NCI-H2107 treated with DMSO at 0.1 percent for 48 hours (cell line): ENCODE results near the gene UNC50.
A peak's percentile ranks its signal among the peaks of the same experiment; 100 is the strongest.
"Not testable (repeated sequence)": the region's sequence is repeated elsewhere in the genome, so short reads cannot be mapped to it uniquely, and the experiment has no call there.

Experiments
- DNase-seq: peaks from one replicate; lab custom pipeline; 2025; ENCODE audit not compliant: unreplicated experiment; lab: John Stamatoyannopoulos, UW

Gene UNC50

GRCh38 chr2:98608962-98609604, 694 bp downstream of the UNC50 start:
- no peak for DNase-seq

- DNase-seq, result no peak
Observed at GRCh38 chr2:98614024-98614739, 5.8 kb downstream of the UNC50 start.

- DNase-seq, result no peak
Observed at GRCh38 chr2:98615481-98615880, 7.1 kb downstream of the UNC50 start.

GRCh38 chr2:98617149-98617548, 8.8 kb downstream of the UNC50 start:
- DNase-seq, result peak; percentile 24

- DNase-seq, result no peak
Observed at GRCh38 chr2:98623657-98624056, 15.3 kb downstream of the UNC50 start.

- no peak for DNase-seq
Observed at GRCh38 chr2:98632351-98632750, 24.0 kb downstream of the UNC50 start.

GRCh38 chr2:98634406-98635092, 26.2 kb downstream of the UNC50 start:
- peak; percentile 81 for DNase-seq

- no peak for DNase-seq
Observed at GRCh38 chr2:98637401-98638147, 29.2 kb downstream of the UNC50 start.

- DNase-seq, result no peak
Observed at GRCh38 chr2:98643496-98644100, 35.2 kb downstream of the UNC50 start.

GRCh38 chr2:98647636-98648035, 39.2 kb downstream of the UNC50 start:
- no peak for DNase-seq

GRCh38 chr2:98648451-98648850, 40.1 kb downstream of the UNC50 start:
- DNase-seq, result no peak

- DNase-seq, result peak; percentile 91
Observed at GRCh38 chr2:98649135-98649991, 41.0 kb downstream of the UNC50 start.

GRCh38 chr2:98649992-98650375, 41.6 kb downstream of the UNC50 start:
- DNase-seq, result no peak

GRCh38 chr2:98650998-98651397, 42.6 kb downstream of the UNC50 start:
- DNase-seq, result no peak

- DNase-seq, result no peak
Observed at GRCh38 chr2:98654699-98655495, 46.5 kb downstream of the UNC50 start.

GRCh38 chr2:98656800-98657199, 48.4 kb downstream of the UNC50 start:
- no peak for DNase-seq

- DNase-seq, result no peak
Observed at GRCh38 chr2:98658816-98659490, 50.6 kb downstream of the UNC50 start.

GRCh38 chr2:98659491-98659840, 51.1 kb downstream of the UNC50 start:
- DNase-seq, result not testable (repeated sequence)
